Epithelial cell of proximal tubule (primary cell): Measurements from ENCODE around the gene ATN1. TPM values are rescaled to one million over a fixed set of nuclear protein-coding genes. Genes with fewer than 3 reads are reported as not detected.

Experiments
- DNase-seq: peaks from one replicate; pipeline ENCODE4 v3.0.0-alpha.2; 2011; ENCODE audit warnings: low read depth
- H3K4me3 ChIP-seq: 2 replicates; pipeline ENCODE4 v1.5.1; 2011; ENCODE audit warnings: low read depth, mild to moderate bottlenecking, low read length
- CTCF ChIP-seq: conservative IDR thresholded peaks from 2 replicates; pipeline ENCODE4 v1.5.1; 2012; ENCODE audit warnings: low read depth, mild to moderate bottlenecking, low read length
- total RNA-seq: library from RNA; depleted of rRNA; stranded (reverse); fragments of >200 nt; gene quantifications from 2 replicates; pipeline ENCODE4 v1.2.3, GENCODE V29; 2015

ATN1 gene
- total RNA-seq, 1 donor from 2014 or later: 17.9 TPM

GRCh38 chr12:6909421-6910145 lies 18.2 kb upstream of the ATN1 start:
- no peak overlapping the region for H3K4me3 ChIP-seq
- no peak for TF ChIP-seq CTCF
- DNase-seq: no peak

- no peak for TF ChIP-seq CTCF
- no peak overlapping the region for H3K4me3 ChIP-seq
- no peak for DNase-seq
These were observed 15.4 kb upstream of the ATN1 start for GRCh38 chr12:6912164-6912935.

GRCh38 chr12:6914246-6914946 lies 13.4 kb upstream of the ATN1 start, which contains the start of gene ENO2:
Gene ENO2 (plus strand): TSS chr12:6914580. CDS start chr12:6915833, 1,253 bp downstream.
- DNase-seq: no peak
- H3K4me3 ChIP-seq: peak within 1 kb of the TSS; percentile 65
- TF ChIP-seq CTCF: no peak

- no peak for DNase-seq
- no peak for TF ChIP-seq CTCF
- H3K4me3 ChIP-seq: peak overlapping the region; percentile 65
These were observed 12.6 kb upstream of the ATN1 start for GRCh38 chr12:6914947-6915788.

GRCh38 chr12:6915789-6916285 lies 11.9 kb upstream of the ATN1 start:
- H3K4me3 ChIP-seq: peak overlapping the region; percentile 65
- DNase-seq: no peak
- TF ChIP-seq CTCF: no peak

GRCh38 chr12:6916426-6917200 lies 11.1 kb upstream of the ATN1 start:
- no peak overlapping the region for H3K4me3 ChIP-seq
- DNase-seq: no peak
- no peak for TF ChIP-seq CTCF
